GM12892 (cell line): ENCODE measurements around the gene AK9.

Experiments used
- POLR2A ChIP-seq: IDR thresholded peaks from 2 replicates; pipeline ENCODE4 v1.6.1; 2011; ENCODE audit warnings: low read depth, low read length, control low read depth
- TAF1 ChIP-seq: IDR thresholded peaks from 2 replicates; pipeline ENCODE4 v1.6.1; 2011; ENCODE audit warnings: low read depth, mild to moderate bottlenecking, control low read depth, low read length, borderline replicate concordance

- TF ChIP-seq POLR2A (no peak), TAF1 (no peak)
Observed at GRCh38 chr6:109686566-109687265, 4.3 kb downstream of the AK9 start.
